ENCODE measurements around the gene CD2BP2.
"Not testable (repeated sequence)": the region's sequence is repeated elsewhere in the genome, so short reads cannot be mapped to it uniquely, and the experiment has no call there.

Gene CD2BP2

DNA sequence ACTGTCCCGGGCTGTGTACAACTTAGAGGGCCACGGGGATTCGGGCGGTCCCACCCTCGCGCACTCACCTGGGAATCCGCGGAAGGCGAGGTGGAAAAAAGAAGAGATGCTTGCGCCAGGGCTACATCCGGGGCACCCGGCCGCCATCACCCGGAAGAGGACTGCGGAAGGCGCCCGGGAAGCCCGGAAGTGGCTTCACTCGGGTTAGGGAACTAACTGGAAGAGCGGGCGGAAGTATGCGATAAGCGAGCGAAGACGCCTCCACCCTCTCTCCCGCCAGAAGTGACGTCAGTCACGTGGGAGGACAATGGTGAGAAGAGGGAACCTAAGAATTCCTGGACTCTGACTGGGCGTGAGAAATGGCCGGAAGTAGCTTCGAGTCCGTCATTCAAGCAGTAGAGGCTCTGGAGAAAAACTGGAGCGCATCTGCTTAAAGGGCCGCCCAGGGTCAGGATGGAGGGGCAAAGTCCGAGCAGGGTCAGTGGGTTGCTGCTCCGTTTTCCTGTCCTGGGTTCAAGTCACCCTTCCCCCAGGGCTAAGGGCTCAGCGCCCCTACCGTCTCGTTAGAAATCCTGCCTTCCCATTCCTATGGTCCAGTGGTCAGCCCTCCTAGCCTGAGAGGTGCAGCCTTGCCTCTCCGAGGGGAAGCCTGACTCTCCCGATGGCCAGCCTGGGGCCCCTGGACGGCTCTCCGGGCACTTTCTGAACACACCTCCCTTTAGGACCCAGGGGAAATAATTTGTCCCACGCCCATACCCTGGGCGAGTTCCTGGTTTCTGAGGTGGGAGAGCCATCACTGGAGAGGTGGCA is at the start of gene CD2BP2:
TSS of gene CD2BP2 (minus strand) at position 165 of the 810 bp plus-strand sequence. CDS start 627 bp downstream, outside the sequence.
- peak; percentile 80 for DNase-seq (ENCODE audit: low read depth)

DNA sequence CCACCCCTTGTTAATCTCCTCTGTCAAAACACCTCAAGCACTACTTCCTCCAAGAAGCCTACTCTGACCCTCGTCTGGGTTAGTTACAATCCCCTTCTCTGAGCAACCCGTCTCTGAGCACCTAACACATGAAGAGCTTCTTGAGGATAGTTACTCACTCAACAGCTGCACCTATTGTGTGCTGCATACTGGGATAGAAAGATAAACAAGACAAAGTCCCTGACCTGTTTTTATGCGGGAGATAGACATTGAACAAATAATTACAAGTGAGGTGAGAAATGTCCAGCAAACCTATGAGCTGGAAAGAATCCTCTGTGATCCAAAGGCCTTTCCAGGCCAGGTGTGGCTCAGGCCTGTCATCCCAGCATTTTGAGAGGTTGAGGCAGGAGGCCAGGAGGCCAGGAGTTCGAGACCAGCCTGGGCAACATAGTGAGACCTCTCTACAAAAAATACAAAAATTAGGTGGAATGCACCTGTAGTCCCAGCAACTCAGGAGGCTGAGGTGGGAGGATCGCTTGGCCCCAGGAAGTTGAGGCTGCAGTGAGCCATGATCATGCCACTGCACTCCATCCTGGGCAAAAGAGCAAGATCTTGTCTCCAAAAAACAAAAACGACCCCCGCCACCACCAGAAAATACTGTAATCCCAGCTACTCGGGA is 46.8 kb upstream of the CD2BP2 start:
- no peak for DNase-seq (ENCODE audit: low read depth)

DNA sequence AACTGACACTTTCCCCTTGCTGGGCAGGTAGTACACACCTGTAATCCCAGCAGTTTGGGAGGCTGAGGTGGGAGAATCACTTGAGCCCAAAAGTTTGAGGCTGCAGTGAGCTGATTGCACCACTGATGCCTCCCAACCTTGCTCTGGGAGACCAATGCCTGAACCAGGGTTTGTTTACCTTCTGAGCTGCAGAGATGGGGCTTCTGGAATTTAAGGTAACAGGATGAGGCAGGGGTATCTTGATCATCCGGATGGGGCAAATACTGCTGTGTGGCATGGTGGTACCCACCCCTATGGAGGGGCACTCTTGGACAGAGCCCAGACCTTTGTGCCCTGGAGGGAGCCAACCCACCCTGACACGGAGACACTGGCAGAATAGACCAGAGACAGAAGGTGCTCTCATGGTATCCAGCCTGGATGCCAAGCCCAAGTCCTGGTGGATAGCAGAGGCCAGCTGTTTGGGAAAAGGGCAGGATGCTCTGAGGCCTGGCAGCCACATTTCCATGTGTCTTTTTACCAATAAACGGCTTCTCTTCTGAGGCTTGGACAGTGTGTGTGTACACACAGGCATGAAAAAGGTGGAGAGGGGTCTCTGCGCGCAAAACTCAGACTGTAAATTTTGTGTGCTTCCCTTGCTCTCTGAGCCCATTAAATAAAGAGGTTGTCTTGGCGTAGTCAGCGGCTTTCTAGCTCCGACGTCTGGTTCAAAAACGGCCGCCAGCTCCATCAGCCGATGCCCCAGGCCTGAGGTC is 44.5 kb upstream of the CD2BP2 start:
- DNase-seq (ENCODE audit: low read depth) = no peak

DNA sequence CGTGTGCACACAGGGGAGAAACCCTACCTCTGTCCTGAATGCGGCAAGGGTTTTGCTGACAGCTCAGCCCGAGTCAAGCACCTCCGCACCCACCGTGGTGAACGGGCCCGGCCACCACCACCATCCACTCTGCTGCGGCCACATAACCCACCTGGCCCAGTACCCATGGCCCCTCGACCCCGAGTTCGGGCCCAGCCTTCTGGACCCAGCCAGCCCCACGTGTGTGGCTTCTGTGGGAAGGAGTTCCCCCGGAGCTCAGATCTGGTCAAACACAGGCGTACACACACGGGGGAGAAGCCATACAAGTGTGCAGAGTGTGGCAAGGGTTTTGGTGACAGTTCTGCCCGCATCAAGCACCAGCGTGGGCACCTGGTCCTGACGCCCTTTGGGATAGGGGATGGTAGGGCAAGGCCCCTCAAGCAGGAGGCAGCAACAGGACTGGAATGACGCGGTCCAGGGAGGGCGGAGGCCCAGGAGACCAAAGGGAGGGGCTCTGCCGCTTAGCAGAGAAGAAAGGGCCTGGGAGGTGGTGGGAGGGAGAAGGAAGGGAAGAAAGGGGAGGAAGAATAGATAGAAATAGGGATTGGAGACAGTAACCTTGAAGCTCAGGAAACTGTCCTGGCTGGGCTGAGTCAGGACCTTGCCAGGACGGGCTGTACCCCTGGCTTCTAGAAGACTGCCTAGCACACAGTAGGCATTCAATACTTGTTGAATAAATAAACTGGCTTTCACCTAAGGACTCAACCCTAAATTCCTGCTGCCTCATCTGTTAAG is 43.7 kb upstream of the CD2BP2 start:
- DNase-seq (ENCODE audit: low read depth) = no peak

DNA sequence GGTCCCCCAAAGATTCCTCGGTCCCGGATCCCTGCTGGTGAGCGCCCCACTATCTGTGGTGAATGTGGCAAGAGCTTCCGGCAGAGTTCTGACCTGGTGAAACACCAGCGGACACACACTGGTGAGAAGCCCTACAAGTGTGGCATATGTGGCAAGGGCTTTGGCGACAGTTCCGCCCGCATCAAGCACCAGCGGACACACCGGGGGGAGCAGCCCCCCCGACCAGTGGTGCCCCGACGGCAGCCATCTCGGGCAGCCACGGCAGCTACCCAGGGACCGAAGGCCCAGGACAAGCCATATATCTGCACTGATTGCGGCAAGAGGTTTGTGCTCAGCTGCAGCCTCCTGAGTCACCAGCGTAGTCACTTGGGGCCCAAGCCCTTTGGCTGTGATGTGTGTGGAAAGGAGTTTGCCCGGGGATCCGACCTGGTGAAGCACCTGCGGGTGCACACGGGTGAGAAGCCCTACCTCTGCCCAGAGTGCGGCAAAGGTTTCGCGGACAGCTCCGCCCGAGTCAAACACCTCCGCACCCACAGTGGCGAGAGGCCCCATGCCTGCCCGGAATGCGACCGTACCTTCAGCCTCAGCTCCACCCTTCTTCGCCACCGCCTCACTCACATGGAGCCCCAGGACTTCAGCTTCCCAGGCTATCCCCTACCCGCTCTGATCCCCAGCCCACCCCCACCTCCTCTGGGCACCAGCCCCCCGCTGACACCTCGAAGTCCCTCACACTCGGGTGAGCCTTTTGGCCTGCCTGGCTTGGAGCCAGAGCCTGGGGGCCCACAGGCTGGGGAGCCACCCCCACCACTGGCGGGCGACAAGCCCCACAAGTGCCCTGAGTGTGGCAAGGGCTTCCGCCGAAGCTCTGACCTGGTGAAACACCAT is 42.9 kb upstream of the CD2BP2 start:
- DNase-seq (ENCODE audit: low read depth) = no peak

DNA sequence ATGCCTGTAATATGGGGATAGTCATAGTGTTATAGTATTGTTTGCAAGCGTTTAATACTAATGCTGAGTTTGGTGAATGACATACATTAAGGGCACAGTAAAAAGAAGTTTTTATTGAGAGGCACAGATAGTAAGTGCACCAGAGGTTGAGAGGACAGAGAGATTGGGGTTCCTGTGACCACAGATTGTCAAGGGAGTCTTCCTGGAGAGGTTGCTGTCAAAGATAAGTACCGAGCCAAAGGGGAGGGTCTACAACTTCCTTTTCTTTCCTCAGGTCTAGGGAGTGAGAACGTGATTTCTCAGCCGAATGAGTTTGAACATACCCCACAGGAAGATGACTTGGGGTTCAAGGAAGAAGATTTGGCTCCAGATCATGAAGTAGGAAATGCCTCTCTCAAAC is 41.9 kb upstream of the CD2BP2 start:
- DNase-seq (ENCODE audit: low read depth) = no peak

DNA sequence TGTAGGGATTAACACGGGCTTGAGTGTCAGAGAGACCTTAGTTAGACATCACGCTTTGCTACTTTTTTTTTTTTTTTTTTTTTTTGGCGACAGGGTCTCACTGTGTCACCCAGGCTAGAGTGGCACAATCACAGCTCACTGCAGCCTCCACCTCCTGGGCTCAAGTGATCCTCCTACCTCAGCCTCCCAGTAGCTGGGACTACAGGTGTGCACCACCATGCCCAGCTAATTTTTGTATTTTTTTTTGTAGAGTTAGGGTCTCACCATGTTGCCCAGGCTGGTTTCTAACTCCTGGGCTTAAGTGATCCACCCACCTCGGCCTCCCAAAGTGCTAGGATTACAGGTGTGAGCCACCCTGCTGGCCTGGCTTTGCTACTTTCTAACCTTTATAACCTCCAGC is 41.5 kb upstream of the CD2BP2 start:
- not testable (repeated sequence) for DNase-seq (ENCODE audit: low read depth)

DNA sequence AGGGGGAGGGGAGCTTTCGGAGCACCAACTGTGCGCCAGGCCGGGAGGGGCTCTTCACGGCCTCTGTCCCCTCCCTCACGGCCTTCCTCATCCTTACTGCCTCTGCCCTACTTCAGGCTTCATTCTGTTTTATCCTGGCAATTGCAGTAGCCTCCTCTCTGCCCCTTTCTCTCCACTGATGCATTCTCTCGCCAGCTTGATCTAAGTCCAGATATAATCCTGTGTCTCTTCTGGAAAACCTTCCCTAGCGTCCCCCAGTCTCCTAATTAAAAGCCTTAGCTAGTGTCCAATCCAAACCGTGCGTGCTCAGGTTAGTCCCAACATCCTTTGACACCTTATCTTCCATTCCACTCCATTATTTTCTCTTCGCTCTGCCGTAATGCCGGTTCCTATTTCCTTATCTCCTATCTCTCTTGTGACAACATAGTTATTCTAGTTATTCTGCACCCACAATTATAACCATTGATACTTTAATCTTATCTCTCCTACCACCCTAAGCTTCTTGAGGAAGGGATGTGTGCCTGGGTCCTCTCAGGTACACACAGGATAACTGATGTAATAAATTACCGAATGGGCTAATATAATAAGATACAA is 41.0 kb upstream of the CD2BP2 start:
- no peak for DNase-seq (ENCODE audit: low read depth)

DNA sequence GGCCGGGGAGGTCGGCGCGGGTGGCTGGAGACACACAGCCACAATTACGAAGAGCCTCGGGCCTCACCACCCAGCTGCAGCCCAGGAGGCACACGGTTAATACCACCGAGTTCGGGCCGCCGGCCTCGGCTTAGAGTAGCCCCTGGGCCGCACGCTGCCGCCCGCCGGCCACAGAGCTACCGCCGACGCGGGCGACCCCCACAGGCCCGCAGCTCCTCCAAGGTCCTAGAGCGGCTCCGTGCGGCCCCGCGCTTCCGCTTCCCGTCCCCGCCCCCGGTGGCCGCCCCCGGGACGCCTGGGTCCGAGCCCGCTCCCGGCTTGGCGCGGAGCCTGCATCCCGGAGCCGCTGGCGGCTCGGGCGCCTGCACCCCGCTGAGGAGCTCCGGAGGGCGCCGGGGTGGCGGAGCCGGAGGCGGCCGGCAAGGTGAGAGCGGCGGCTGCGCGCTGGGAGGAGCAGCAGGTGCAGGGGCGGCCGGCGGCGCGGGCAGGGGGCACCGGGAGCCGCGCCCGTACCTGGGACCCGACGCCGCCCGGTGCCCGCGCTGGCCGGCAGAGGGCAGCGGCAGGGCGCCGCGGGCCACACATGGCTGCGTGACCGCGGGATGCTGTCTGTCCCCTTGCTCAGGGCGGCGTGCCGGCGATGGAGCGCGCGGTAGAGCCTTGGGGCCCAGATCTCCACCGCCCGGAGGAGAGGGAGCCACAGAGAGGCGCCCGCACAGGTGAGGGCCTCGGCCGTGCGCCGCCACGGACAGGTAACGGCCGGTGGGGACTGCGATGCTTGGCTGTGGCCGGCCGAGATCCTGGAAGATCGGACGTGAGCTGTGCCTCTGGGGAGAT is 40.3 kb upstream of the CD2BP2 start, which contains the start of gene ZNF48:
TSS of gene ZNF48 (plus strand) at position 266 of the 837 bp plus-strand sequence. CDS start at position 641, 375 bp downstream.
- DNase-seq (ENCODE audit: low read depth) = no peak

DNA sequence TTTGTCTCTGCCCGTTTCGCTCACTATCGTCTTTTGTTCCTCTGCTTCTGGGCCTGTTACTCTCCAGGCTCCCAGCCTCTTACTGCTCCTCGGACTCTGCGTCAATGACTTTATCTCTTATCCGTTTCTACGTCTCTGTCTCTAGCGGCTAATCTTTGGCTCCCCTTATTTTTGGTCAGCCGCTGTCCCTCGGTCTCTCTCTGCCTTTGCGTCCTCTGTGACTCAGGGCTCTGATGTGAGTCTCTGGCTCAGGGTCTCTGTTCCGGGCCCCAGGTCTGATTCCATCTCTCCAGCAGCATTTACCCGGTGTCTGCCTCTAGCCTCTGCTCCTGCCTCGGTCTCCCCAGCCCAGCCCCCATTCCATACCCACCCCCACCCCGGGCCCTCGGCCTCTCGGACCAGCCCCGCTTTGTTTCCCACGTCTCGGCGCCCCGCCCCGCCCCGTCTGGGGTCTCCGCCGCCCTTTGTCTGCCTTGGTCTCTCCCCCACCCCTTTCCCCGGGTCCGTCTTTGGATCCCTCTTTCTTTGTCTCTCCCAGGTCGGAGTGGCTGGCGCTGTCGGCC is 39.6 kb upstream of the CD2BP2 start:
- no peak for DNase-seq (ENCODE audit: low read depth)

DNA sequence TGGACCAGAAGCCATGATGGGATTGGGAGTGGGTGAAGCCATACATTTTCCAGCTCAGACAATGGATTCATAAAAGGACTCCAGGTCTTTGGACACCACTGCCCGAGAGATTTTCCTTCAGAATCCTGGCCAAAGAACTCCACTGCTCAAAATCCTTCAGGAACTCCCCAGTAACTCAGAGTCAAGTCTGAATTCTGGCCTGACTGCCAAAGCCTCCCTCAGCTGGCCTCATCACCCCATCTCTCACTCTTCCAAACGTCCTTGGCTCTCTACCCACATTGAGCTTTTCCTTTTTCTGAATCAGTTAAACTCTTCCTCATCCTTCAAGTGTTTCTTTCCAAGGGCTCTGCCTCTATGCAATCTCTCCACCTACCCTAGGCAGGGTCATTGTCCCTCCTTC is 28.4 kb upstream of the CD2BP2 start:
- DNase-seq (ENCODE audit: low read depth) = no peak

DNA sequence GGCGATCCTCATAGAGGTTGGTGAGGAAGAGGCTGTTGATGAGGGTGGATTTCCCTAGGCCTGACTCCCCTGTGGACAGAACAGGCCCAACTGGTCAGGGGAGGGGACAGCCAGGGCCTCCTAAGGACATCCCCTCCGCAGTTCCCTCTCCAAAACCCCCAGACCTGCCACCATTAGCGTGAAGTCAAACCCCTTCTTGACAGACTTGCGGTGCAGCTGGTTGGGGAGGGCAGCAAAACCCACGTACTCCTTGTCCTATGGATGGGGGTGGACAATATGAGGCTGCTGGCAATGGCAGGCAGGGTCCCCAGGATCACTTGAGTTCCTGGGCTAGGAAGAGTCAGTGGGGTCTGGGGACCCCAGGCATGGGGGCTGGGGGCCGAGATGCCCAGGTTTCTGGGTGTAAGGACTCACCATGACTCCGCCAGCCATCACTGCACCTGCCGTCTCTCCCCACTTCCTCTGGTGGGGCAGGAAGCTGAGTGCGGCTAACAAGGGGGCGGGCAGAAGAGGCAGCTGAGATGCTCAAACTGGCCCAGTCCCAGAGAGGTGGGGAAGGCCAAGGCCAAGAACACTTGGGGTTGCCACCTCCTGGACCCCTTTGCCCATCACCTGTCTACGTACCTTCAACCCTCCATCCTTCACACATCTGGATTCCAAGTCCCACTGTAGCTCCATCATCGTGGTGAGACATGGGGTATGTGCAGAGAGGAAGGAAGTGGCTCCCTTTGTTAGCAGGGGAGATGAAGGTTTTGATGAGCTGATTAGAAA is 27.2 kb upstream of the CD2BP2 start, which contains the start of gene SEPTIN1:
TSS of gene SEPTIN1 (minus strand) at position 451 of the 771 bp plus-strand sequence. CDS start at position 432, 19 bp downstream.
- DNase-seq (ENCODE audit: low read depth) = peak; percentile 66

DNA sequence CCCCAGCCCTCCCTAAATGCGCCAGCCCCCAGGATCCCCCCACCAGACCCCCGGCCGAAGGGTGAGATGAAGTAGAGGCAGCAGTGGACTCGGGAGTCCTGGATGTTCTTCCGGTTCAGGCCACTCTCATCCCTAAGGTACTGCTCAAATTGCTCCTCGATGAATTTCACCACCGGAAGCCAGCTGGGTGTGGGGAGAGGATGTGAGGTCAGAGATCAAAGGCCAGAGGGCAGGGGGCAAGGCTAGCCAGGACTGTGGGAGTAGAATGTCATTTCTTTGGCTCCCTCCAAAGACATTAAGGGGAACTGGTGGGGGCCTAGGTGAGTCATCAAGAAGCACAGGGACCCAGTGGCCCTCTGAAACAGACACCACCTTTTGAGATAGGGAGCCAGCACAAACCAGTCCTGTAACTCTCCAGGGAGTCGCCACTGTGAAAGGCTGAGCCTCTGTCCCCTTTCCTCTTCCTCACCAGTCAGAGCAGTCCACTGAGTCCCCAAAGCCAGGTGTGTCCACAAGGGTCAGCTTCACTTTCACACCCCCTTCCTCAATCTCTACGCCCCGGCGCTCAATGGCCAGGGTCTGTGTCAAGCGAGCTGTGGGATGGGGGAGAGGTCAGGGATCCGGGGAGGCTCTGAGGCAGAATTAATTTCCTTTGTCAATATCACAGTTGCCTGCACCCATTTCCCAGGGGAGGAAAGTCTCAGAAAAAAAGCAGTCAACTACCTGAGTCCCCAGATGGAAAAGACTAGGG is 26.4 kb upstream of the CD2BP2 start:
- no peak for DNase-seq (ENCODE audit: low read depth)

DNA sequence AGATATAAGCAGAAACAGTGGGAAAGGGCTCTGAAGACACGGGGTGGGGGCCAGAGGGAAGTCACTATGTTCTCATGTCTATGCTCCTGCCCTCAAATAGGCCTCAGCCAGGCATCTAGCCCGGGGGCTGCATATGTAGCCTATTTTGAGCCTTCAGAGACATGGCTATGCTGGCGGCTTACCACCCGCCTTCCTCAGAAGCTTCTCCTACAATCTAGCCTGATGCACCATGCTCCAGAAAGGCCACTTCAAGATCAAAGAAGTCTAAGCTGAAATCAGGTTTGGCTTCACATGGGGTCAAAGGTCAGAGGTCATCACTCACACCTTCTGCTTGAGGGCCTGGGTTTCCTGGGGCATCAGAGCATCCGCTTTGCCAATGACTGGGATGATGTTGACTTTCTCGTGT is 25.7 kb upstream of the CD2BP2 start:
- no peak for DNase-seq (ENCODE audit: low read depth)

DNA sequence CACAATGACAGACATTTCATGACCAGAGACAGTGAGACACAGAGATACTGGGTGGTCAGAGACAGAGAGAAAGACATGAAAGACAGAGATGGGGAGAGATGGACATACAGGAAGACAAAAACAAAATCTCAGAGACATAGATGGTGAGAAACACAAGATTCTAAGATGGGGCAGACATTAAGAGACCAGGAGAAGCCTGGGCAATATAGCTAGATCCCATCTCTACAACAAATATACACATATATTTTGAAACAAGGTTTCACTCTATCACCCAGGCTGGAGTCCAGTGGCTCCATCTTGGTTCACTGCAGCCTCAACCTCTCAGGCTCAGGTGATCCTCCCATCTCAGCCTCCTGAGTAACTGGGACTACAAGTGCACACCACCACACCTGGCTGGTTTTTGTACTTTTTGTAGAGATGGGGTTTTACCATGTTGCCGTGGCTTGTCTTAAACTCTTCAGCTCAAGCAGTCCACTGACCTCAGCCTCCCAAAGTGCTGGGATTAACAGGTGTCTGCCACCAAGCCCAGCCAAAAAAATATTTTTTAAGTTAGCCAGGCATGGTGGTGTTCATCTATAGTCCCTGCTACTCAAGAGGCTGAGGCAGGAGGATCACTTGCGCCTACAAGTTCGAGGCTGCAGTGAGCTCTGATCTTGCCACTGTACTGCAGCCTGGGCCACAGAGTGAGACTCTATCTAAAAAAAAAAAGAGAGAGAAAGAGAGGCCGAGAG is 25.1 kb upstream of the CD2BP2 start:
- no peak for DNase-seq (ENCODE audit: low read depth)

DNA sequence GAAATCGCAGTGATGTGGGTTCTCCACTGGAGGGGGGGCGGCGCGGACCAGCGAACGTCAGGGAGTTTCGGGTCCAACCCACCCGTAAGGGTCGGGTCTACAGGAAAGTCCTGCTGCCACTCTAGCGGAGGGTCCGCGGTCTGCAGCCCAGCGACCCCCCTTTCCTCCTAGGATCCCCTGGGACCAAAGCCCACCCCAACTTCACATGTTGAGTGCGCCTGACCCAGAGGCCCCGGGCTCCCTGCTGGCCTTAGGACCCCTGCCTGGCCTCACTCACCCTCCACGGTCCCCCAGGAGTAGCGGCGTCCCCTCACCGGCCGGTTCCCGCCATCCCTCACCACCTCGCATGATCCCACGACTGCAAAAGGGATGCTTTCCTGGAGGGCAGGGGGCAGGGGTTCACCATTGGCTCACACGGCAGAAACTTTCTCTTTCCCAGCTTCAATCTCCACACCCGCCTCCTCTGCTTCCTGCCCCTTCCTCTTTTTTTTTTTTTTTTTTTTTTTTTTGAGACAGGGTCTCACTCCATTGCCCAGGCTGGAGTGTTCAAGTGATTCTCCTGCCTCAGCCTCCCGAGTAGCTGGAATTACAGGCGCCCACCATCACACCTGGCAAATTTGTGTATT is 24.2 kb upstream of the CD2BP2 start:
- DNase-seq (ENCODE audit: low read depth) = no peak

Data from stimulated activated CD8-positive, alpha-beta memory T cell treated with anti-CD3 and anti-CD28 coated beads, Interleukin-12 subunit alpha, Interleukin-12 subunit beta, amount 100 ng/mL, for 1 hour (primary cell).